ENCODE measurements around the gene MSL3.

The MSL3 gene, protein sequence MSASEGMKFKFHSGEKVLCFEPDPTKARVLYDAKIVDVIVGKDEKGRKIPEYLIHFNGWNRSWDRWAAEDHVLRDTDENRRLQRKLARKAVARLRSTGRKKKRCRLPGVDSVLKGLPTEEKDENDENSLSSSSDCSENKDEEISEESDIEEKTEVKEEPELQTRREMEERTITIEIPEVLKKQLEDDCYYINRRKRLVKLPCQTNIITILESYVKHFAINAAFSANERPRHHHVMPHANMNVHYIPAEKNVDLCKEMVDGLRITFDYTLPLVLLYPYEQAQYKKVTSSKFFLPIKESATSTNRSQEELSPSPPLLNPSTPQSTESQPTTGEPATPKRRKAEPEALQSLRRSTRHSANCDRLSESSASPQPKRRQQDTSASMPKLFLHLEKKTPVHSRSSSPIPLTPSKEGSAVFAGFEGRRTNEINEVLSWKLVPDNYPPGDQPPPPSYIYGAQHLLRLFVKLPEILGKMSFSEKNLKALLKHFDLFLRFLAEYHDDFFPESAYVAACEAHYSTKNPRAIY

DNA sequence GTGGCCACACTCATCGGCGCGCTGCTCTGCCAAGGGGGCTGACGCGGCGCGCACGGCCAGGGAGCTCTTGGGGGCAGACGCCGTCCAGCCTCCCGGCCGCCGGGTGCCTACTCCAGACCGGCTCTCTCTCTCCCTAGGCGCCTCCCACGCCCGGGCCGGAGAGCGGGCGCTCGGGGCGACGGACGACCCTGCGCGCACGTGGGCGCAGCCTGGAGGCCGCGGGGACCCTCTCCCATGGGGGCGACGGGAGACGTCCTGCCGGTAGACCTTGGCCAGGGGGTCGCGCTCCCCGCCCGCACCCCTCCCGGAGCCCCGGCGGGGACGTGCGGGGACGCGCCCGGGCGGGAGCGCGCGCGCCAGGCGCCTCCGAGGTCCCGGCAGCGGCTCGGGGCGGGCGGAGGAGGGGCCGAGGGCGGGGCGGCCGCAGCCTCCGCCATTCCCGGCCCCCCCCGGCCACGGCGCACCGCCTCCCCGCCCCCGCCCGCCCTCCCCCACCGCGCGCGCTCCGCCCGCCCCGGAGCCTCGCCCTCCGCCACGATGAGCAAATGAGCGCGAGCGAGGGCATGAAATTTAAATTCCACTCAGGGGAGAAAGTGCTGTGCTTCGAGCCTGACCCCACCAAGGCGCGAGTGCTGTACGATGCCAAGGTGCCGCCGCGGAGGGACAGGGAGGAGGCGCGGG, at the start of gene MSL3:
Gene MSL3 (plus strand): TSS at position 519 of the 681 bp plus-strand sequence. CDS start 27 bp downstream, at position 546.
- peak; percentile 56 to 76 for DNase-seq (ENCODE audit: low spot score in 2 of 2)
- H3K36me3 ChIP-seq (replicated peaks): peaks cover 21% of the 10 kb centered on the region
- H3K27me3 ChIP-seq (ENCODE audit: low read depth): no peaks in the 10 kb centered on the region
- in situ Hi-C loops (cut with MboI; ENCODE audit: low sequenced_read_pairs): loop anchor here (25.0 kb wide), 1 partner anchor 1571 kb away; no protein-coding TSS in a partner anchor
- peaks cover 11% of the 10 kb centered on the region for H3K4me1 ChIP-seq
- H3K4me3 ChIP-seq: peak within 1 kb of the TSS; percentile 91
- no peaks in the 10 kb centered on the region for H3K9me3 ChIP-seq

DNA sequence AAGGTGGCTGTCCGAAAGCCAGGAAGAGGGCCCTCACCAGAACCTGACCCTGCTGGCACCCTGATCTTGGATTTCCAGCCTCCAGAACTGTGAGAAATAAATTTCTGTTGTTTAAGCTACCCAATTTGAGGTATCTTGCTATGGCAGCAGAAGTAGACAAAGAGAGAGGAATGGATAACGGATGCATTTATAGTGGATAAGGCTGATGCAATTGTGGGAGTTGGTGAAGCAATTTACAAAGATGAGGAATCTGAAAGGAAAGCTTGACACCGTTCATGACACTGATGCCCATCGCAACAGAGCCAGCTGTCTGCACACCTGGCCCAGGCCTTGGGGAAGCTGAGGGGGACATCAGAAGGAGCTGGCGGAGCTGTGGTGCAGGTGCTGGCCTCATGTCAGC, 35.7 kb upstream of the MSL3 start:
- no peak for DNase-seq (ENCODE audit: low spot score in 2 of 2)
- no peaks in the 10 kb centered on the region; the same call in 1 of the 2 replicates for H3K4me1 ChIP-seq
- in situ Hi-C loops (cut with MboI; ENCODE audit: low sequenced_read_pairs): no loop called here
- H3K36me3 ChIP-seq (replicated peaks): no peaks in the 10 kb centered on the region
- H3K4me3 ChIP-seq: no peak overlapping the region
- H3K9me3 ChIP-seq: no peaks in the 10 kb centered on the region
- peaks cover 2% of the 10 kb centered on the region; the same call in 1 of the 2 replicates for H3K27me3 ChIP-seq (ENCODE audit: low read depth)

DNA sequence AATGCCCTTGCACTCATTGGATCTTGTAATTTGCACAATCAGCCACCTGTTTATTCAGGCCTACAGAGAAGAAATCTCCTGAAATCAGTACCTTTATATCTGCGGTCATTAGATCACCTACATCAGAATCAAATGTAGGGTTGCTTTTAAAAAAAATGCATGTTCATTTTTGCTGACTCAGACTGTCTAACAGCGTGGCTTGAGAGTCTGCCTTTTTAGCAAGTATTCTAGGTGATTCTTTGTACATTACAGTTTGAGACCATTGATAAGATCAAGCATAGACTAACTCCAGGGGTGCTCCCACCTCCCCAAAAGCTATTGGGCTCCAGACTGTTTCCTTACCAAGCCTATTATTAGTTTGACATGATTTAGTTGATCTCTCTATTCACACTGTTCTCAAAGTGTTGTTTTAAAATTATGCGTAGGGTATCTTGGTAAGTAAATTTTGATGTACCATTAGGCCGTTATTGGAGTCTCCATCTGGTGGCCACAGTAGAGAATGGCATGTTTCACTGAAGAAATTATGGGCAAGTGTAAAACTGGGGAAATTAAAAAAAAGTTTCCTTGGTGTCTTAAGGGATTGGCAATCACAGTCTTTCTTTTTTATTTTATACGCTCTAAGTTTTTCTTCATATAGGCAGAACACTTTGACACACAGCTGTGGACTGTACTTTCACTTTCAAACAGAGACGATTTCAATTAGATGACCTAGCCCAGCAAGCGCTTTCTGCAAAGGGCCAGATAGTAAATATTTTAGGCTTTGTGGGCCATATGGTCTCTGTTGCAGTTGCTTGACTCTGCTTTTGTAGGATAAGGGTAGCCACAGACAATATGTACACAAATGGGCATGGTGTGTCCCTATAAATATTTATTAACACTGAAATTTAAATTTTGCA, 33.7 kb upstream of the MSL3 start:
- no peaks in the 10 kb centered on the region for H3K9me3 ChIP-seq
- no peaks in the 10 kb centered on the region; the same call in 1 of the 2 replicates for H3K4me1 ChIP-seq
- in situ Hi-C loops (cut with MboI; ENCODE audit: low sequenced_read_pairs): no loop called here
- H3K27me3 ChIP-seq (ENCODE audit: low read depth): peaks cover 5% of the 10 kb centered on the region
- H3K36me3 ChIP-seq (replicated peaks): no peaks in the 10 kb centered on the region
- DNase-seq (ENCODE audit: low spot score in 2 of 2): peak; percentile 47 to 50
- H3K4me3 ChIP-seq: no peak overlapping the region

DNA sequence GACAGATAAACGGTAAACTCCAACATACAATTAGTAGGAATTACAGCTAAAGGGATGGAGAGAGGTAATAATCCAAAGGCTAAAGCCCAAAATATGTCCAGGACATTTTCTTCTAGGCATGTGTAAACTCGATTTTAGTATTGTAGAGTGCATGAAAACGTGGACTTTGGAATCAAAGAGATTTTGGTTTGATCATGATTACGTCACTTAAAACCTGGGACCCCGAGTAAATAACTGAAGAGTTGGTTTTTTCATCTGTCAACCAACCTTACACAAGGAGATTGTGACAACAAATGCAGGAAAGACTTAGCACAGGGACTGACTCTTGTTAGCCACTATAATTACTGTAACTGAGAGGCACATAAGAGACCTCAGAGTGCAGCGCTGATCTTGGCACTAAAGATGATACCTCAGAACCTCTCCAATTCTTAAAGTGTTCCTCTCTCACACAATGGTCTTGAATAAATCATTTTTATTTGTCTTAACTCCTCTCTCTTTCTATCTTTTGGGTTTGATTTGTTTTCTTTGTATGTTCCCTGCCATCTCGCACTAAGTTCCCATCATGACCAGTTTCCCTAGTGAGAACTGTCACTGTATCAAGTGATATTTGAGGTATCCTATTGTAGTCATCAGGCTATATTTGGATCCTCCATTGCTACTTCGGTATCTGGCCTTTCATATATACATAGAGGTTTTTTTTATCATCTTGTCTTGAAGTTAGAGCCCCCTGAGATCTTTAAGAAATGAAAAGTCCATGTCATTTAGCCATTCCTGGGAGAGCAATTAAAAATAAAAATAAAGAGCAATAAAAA, 32.2 kb upstream of the MSL3 start:
- no peak overlapping the region for H3K4me3 ChIP-seq
- DNase-seq (ENCODE audit: low spot score in 2 of 2): no peak
- H3K9me3 ChIP-seq: no peaks in the 10 kb centered on the region
- peaks cover 5% of the 10 kb centered on the region for H3K27me3 ChIP-seq (ENCODE audit: low read depth)
- in situ Hi-C loops (cut with MboI; ENCODE audit: low sequenced_read_pairs): no loop called here
- no peaks in the 10 kb centered on the region; the same call in 1 of the 2 replicates for H3K4me1 ChIP-seq
- H3K36me3 ChIP-seq (replicated peaks): no peaks in the 10 kb centered on the region

DNA sequence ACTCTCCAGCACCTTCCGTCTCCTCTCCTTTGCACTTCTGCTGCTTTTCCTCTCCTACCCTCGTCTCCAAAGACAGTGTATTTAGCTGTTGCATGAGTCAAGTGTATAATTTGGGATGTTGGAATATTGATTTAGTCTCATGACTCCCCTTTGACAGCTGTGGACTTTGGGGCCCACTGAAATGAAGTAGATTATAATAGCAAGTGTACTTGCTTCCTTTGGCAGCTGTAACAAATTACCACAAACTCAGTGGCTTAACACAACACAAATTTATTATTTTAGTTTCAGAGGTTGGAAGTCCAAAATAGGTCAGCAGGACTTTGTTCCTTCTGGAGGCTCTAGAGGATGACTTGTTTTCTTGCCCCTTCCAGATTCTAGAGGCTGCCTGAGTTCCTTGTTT, 29.5 kb upstream of the MSL3 start:
- DNase-seq (ENCODE audit: low spot score in 2 of 2): no peak
- no peaks in the 10 kb centered on the region for H3K36me3 ChIP-seq (replicated peaks)
- peaks cover 17% of the 10 kb centered on the region for H3K27me3 ChIP-seq (ENCODE audit: low read depth)
- H3K9me3 ChIP-seq: no peaks in the 10 kb centered on the region
- in situ Hi-C loops (cut with MboI; ENCODE audit: low sequenced_read_pairs): no loop called here
- no peaks in the 10 kb centered on the region; the same call in 1 of the 2 replicates for H3K4me1 ChIP-seq
- no peak overlapping the region for H3K4me3 ChIP-seq

DNA sequence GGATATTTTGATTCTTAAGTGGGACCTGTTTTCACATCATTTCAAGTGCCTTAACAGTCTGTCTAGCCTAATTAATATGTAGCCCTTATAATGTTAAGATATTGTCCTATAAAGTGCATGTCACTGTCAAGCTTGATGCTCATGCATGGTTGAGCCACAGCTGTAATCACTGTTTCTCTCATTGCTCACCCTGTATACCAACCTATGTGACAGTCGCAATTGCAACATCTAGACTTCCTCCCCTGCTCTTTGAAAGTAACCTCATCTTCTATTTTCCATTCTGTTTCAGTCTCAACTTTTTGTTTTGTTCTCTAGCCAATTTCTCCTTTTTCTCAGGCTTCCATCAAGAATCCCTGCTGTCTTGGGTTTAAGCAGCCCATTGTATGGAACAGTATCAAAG, 24.4 kb upstream of the MSL3 start:
- in situ Hi-C loops (cut with MboI; ENCODE audit: low sequenced_read_pairs): no loop called here
- no peak overlapping the region for H3K4me3 ChIP-seq
- no peak for DNase-seq (ENCODE audit: low spot score in 2 of 2)

DNA sequence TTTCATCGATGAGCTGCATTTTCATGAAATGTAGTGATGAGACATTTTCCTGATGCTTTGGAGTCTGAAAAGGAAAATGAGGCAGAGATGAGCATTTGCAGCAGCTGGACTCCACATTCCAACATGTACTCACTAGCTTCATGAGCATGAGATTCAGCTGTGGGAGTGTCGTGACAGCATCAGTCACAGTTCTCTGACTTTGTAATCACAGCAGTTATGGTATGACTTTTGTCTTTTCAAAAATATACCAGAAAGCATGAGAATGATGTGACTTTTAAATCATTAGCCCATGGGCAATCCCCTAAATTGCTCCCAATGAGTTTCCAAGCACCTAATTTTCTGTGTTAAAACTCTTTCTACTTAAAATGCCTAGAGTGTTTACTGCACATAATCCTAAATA, 18.3 kb upstream of the MSL3 start:
- Histone ChIP-seq H3K9me3 (no peaks in the 10 kb centered on the region), H3K4me1 (no peaks in the 10 kb centered on the region), H3K27me3 (ENCODE audit: low read depth) (peaks cover 23% of the 10 kb centered on the region; the same call in 1 of the 2 replicates), H3K4me3 (no peak overlapping the region), H3K36me3 (replicated peaks) (no peaks in the 10 kb centered on the region)
- DNase-seq (ENCODE audit: low spot score in 2 of 2): no peak
- in situ Hi-C loops (cut with MboI; ENCODE audit: low sequenced_read_pairs): no loop called here

More for the DNA sequence above, 24.4 kb upstream of the MSL3 start:
- Histone ChIP-seq H3K36me3 (replicated peaks) (no peaks in the 10 kb centered on the region), H3K27me3 (ENCODE audit: low read depth) (peaks cover 19% of the 10 kb centered on the region; the same call in 1 of the 2 replicates), H3K4me1 (no peaks in the 10 kb centered on the region), H3K9me3 (no peaks in the 10 kb centered on the region)

DNA sequence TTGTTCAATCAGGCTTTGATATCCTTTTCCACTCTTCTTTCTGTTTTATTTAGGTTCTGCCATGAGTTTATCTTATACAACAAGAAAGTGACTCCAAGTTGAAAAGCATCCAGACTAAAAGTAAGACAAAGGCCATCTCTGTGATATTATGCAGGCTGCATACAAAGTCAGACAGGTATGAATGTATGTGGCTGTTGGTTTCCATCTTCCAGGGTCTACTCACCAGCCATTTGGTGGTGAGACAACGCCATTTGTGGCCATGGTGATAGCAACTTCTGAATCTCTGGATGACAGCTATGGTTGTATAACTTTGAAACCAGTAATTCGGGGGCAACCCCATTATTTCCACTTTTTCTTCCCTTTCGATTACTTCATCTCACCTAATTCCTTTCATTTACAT, 17.2 kb upstream of the MSL3 start:
- Histone ChIP-seq H3K4me1 (no peaks in the 10 kb centered on the region), H3K9me3 (no peaks in the 10 kb centered on the region), H3K4me3 (no peak overlapping the region), H3K27me3 (ENCODE audit: low read depth) (peaks cover 23% of the 10 kb centered on the region; the same call in 1 of the 2 replicates), H3K36me3 (replicated peaks) (no peaks in the 10 kb centered on the region)
- DNase-seq (ENCODE audit: low spot score in 2 of 2): no peak
- in situ Hi-C loops (cut with MboI; ENCODE audit: low sequenced_read_pairs): no loop called here

DNA sequence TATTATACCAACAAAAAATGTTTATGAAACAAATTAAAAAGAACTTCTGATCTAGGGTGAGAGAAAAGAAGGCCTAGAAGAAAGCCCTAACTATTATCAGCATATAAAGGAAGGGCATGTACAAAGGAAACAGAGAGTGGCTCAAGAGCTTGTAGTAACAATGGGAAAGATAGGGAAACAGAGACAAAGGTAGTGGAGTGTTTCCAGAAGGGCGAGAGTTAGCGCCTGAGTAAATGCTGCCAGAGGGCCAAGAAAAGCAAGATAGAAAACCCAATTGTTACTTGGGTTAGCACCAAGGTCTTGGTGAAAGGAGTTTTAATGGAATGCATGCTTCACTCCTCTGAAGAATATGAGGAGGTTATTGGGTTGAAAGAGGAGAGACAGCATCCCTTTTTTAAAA, 16.5 kb upstream of the MSL3 start:
- Histone ChIP-seq H3K4me3 (no peak overlapping the region), H3K27me3 (ENCODE audit: low read depth) (peaks cover 23% of the 10 kb centered on the region; the same call in 1 of the 2 replicates), H3K36me3 (replicated peaks) (no peaks in the 10 kb centered on the region), H3K9me3 (no peaks in the 10 kb centered on the region), H3K4me1 (no peaks in the 10 kb centered on the region)
- in situ Hi-C loops (cut with MboI; ENCODE audit: low sequenced_read_pairs): no loop called here
- DNase-seq (ENCODE audit: low spot score in 2 of 2): no peak

DNA sequence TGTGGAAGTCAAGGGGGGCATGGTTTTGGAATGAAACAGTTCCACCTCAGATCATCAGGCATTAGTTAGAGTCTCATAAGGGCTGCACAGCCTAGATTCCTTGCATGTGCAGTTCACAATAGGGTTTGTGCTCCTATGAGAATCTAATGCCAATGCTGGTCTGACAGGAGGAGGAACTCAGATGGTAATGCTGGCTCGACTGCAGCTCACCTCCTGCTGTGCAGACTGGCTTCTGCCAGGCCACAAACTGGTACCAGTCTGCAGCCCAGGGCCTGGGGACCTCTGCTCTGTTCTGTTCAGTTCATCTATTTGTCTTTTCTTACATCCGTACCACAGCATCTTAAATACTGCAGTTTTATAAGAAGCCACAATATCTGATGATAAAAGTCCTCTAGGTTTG, 12.2 kb upstream of the MSL3 start:
- H3K4me3 ChIP-seq: no peak overlapping the region
- H3K36me3 ChIP-seq (replicated peaks): no peaks in the 10 kb centered on the region
- H3K9me3 ChIP-seq: no peaks in the 10 kb centered on the region
- DNase-seq (ENCODE audit: low spot score in 2 of 2): no peak
- in situ Hi-C loops (cut with MboI; ENCODE audit: low sequenced_read_pairs): no loop called here
- H3K4me1 ChIP-seq: no peaks in the 10 kb centered on the region
- H3K27me3 ChIP-seq (ENCODE audit: low read depth): peaks cover 8% of the 10 kb centered on the region; the same call in 1 of the 2 replicates

DNA sequence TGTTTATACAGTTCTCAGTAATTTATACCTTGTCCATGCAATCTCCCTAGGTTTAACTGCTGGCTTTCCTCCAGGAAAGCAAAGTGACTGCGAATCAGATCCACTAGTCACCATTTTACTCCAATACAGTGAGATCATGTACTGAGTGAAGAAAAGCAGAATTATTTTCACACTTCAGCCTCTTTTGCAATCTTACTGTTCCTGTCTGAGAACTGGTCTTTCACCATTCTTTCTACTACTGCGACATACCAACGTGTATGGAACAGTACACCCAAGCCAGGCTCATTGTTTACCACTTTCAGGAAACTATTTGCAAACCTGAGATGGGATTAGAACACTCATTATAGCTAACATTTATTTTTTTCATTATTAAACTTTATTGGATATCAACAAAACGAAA, 8.0 kb upstream of the MSL3 start:
- peaks cover 6% of the 10 kb centered on the region for H3K4me1 ChIP-seq
- H3K9me3 ChIP-seq: no peaks in the 10 kb centered on the region
- DNase-seq (ENCODE audit: low spot score in 2 of 2): no peak
- H3K4me3 ChIP-seq: no peak overlapping the region
- peaks cover 6% of the 10 kb centered on the region; the same call in 1 of the 2 replicates for H3K27me3 ChIP-seq (ENCODE audit: low read depth)
- in situ Hi-C loops (cut with MboI; ENCODE audit: low sequenced_read_pairs): loop anchor here (25.0 kb wide), 1 partner anchor 1563 kb away; no protein-coding TSS in a partner anchor
- no peaks in the 10 kb centered on the region for H3K36me3 ChIP-seq (replicated peaks)

DNA sequence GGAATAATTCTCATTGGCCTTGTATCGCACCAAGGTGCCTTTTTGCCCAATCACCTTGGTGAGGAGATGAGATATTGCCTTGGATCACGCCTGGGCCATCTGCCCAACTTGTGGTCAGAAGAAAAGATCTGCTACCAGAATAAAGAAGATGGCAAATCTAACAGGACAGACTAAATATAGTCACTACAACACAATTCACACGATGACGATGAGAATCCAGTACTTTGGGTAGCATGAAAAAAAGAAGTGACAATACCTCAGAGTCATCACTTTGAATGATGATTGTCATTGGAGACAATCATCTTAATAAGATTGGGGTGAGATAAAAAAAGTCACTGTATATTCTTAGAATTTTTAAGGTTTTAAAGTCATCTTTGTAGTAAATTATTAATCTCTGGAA, 7.3 kb upstream of the MSL3 start:
- no peak for DNase-seq (ENCODE audit: low spot score in 2 of 2)
- Histone ChIP-seq H3K9me3 (no peaks in the 10 kb centered on the region), H3K4me1 (peaks cover 6% of the 10 kb centered on the region), H3K4me3 (no peak overlapping the region), H3K36me3 (replicated peaks) (no peaks in the 10 kb centered on the region), H3K27me3 (ENCODE audit: low read depth) (peaks cover 6% of the 10 kb centered on the region; the same call in 1 of the 2 replicates)
- in situ Hi-C loops (cut with MboI; ENCODE audit: low sequenced_read_pairs): loop anchor here (25.0 kb wide), 1 partner anchor 1563 kb away; no protein-coding TSS in a partner anchor
